CD14-positive monocyte (primary cell): ENCODE results near the gene PRPF19. TPM values are rescaled to one million over a fixed set of nuclear protein-coding genes. Genes with fewer than 3 reads are reported as not detected.

Experiments used
- DNase-seq, 3 donors: peaks; one replicate each; pipeline ENCODE4 v3.0.0-alpha.2; 2011 to 2022
- H2AFZ ChIP-seq: 2 replicates; pipeline ENCODE4 v1.6.0; 2012; ENCODE audit warnings: mild to moderate bottlenecking, low read depth, low read length, inconsistent platforms; ENCODE audit not compliant: insufficient read depth, poor library complexity, severe bottlenecking
- H3K27ac ChIP-seq, 2 donors: 1 replicate in 1 of 2; 2 replicates in 1 of 2; pipeline ENCODE4 v1.5.1; 2012 to 2013; ENCODE audit warnings: low read length in 2 of 2, control low read depth in 1 of 2, inconsistent platforms in 1 of 2, low read depth in 1 of 2, mild to moderate bottlenecking in 1 of 2
- H3K27me3 ChIP-seq, 2 donors: one replicate each; pipeline versions ENCODE4 v1.6.0 to v1.6.1; 2011 to 2013; ENCODE audit warnings: low read length in 2 of 2; ENCODE audit not compliant: control insufficient read depth in 2 of 2, insufficient read depth in 2 of 2
- H3K36me3 ChIP-seq, 2 donors: replicated peaks in 1 of 2; 1 replicate in 1 of 2; 2 replicates in 1 of 2; pipeline versions ENCODE4 v1.5.1 to v1.6.1; 2012 to 2013; ENCODE audit warnings: low read length in 2 of 2, control low read depth in 1 of 2, inconsistent platforms in 1 of 2, mild to moderate bottlenecking in 1 of 2; ENCODE audit not compliant: insufficient read depth in 2 of 2, control insufficient read depth in 1 of 2
- H3K4me1 ChIP-seq, 2 donors: 1 replicate in 1 of 2; 2 replicates in 1 of 2; pipeline versions ENCODE4 v1.5.1 to v1.6.1; 2012 to 2013; ENCODE audit warnings: low read length in 2 of 2, control low read depth in 1 of 2, inconsistent platforms in 1 of 2, mild to moderate bottlenecking in 1 of 2, moderate library complexity in 1 of 2; ENCODE audit not compliant: insufficient read depth in 2 of 2, control insufficient read depth in 1 of 2
- H3K4me2 ChIP-seq: replicated peaks from 2 replicates; pipeline ENCODE3; 2012; ENCODE audit warnings: low read length, moderate library complexity, mild to moderate bottlenecking; ENCODE audit not compliant: poor library complexity, severe bottlenecking; ENCODE audit errors: extremely low read depth
- H3K4me3 ChIP-seq, 3 experiments: fragments of 200-600 bp in 1 of 3; sonication (generic) in 1 of 3; replicated peaks in 1 of 3; 1 replicate in 2 of 3; 2 replicates in 1 of 3; pipeline ENCODE4 v1.5.1; 2011 to 2013; ENCODE audit warnings: low read length in 3 of 3, mild to moderate bottlenecking in 3 of 3, control low read depth in 2 of 3, low read depth in 2 of 3, inconsistent platforms in 1 of 3, moderate library complexity in 1 of 3
- H3K79me2 ChIP-seq: 2 replicates; pipeline ENCODE4 v1.6.0; 2012; ENCODE audit warnings: mild to moderate bottlenecking, control low read depth, inconsistent platforms, low read length, moderate library complexity; ENCODE audit not compliant: insufficient read depth
- H3K9ac ChIP-seq: 2 replicates; pipeline ENCODE4 v1.6.0; 2017; ENCODE audit warnings: low read length, mild to moderate bottlenecking; ENCODE audit not compliant: insufficient read depth, poor library complexity, severe bottlenecking
- H3K9me3 ChIP-seq, 2 donors: replicated peaks in 1 of 2; 1 replicate in 1 of 2; 2 replicates in 1 of 2; pipeline versions ENCODE4 v1.5.1 to v1.6.1; 2012 to 2013; ENCODE audit warnings: low read length in 2 of 2, control low read depth in 1 of 2; ENCODE audit not compliant: control insufficient read depth in 1 of 2, insufficient read depth in 1 of 2
- H4K20me1 ChIP-seq: 2 replicates; pipeline ENCODE4 v1.6.0; 2012; ENCODE audit warnings: mild to moderate bottlenecking, low read length, control low read depth, moderate library complexity; ENCODE audit not compliant: insufficient read depth
- H3K27ac Mint-ChIP-seq, 7 donors: one replicate each; pipeline ENCODE4 v1.8.0; 2020; ENCODE audit warnings: mild to moderate bottlenecking in 7 of 7, mixed read lengths in 7 of 7, moderate library complexity in 6 of 7, inconsistent platforms in 2 of 7
- H3K27me3 Mint-ChIP-seq, 3 donors: one replicate each; pipeline ENCODE4 v1.8.0; 2021 to 2022; ENCODE audit warnings: low read depth in 3 of 3, mild to moderate bottlenecking in 3 of 3, mixed read lengths in 3 of 3, moderate library complexity in 3 of 3, inconsistent platforms in 1 of 3
- H3K36me3 Mint-ChIP-seq, 2 donors: one replicate each; pipeline ENCODE4 v1.8.0; 2020; ENCODE audit warnings: mixed read lengths in 2 of 2, inconsistent platforms in 1 of 2, mild to moderate bottlenecking in 1 of 2
- H3K4me1 Mint-ChIP-seq: one replicate; pipeline ENCODE4 v1.8.0; 2020; ENCODE audit warnings: mild to moderate bottlenecking, mixed read lengths
- H3K4me3 Mint-ChIP-seq, 2 donors: one replicate each; pipeline ENCODE4 v1.8.0; 2020; ENCODE audit warnings: mild to moderate bottlenecking in 2 of 2, mixed read lengths in 2 of 2, moderate library complexity in 1 of 2
- H3K9me3 Mint-ChIP-seq, 7 donors: one replicate each; pipeline ENCODE4 v1.8.0; 2020 to 2022; ENCODE audit warnings: mixed read lengths in 7 of 7, mild to moderate bottlenecking in 6 of 7, moderate library complexity in 6 of 7, inconsistent platforms in 2 of 7
- CTCF ChIP-seq: fragments of 200-600 bp; IDR thresholded peaks from one replicate; pipeline ENCODE4 v1.8.0; 2022; ENCODE audit warnings: antibody characterized with exemption, mild to moderate bottlenecking
- WGBS: methylation state at CpG from one replicate; pipeline ENCODE4 v1.1.5; 2013; ENCODE audit warnings: missing lambda C conversion rate; ENCODE audit not compliant: insufficient coverage; 5-methylcytosine and 5-hydroxymethylcytosine counted together
- intact Hi-C, 2 donors: fragments of 100-400 bp; cut with micrococcal nuclease; formaldehyde crosslinking; loops; one replicate each; pipeline versions ENCODE4 v1.15.0 to v1.15.1; 2023
- polyA plus RNA-seq, 3 donors: library from polyadenylated mRNA; depleted of rRNA in 1 of 3; unstranded in 2 of 3; stranded (reverse) in 1 of 3; fragments of 300-500 nt in 2 of 3; fragments of >200 nt in 1 of 3; fragmentation: Illumina TruSeq in 2 of 3; gene quantifications; 1 replicate in 2 of 3; 2 replicates in 1 of 3; pipeline ENCODE4 v1.2.3, GENCODE V29; 2012 to 2021

The PRPF19 gene
- polyA plus RNA-seq, 3 donors, result 7.8 to 33.2 (median 12.2) TPM

- Histone ChIP-seq H3K4me3 (no peak overlapping the region), H3K9me3 (no peaks in the 10 kb centered on the region), H3K36me3 (peaks cover 52 to 53% of the 10 kb centered on the region in 2 donors), H4K20me1 (peaks cover 77% of the 10 kb centered on the region), H3K9ac (no peak overlapping the region), H2AFZ (no peak overlapping the region), H3K4me2 (no peak overlapping the region), H3K4me1 (no peaks in the 10 kb centered on the region), H3K27ac (no peak overlapping the region), H3K79me2 (no peaks in the 10 kb centered on the region), H3K27me3 (no peaks in the 10 kb centered on the region)
- no peak for TF ChIP-seq CTCF
- peaks cover 3 to 7% (median 7%) of the 10 kb centered on the region in 3 donors for H3K27me3 Mint-ChIP-seq
- 93% methylated on average over 13 of the region's 18 CpGs for WGBS
- peaks cover 0 to 2% (median 0%) of the 10 kb centered on the region in 7 donors for H3K9me3 Mint-ChIP-seq
- intact Hi-C loops, result no loop called here
- no peak overlapping the region for H3K4me3 Mint-ChIP-seq
- H3K4me1 Mint-ChIP-seq, result peaks cover 5% of the 10 kb centered on the region
- H3K36me3 Mint-ChIP-seq, result peaks cover 50 to 54% of the 10 kb centered on the region in 2 donors
- H3K27ac Mint-ChIP-seq, result peak overlapping the region in 1 of 7 donors; percentile 57
- no peak for DNase-seq
Observed at GRCh38 chr11:60936467-60937143, 30.2 kb upstream of the PRPF19 start.

DNA sequence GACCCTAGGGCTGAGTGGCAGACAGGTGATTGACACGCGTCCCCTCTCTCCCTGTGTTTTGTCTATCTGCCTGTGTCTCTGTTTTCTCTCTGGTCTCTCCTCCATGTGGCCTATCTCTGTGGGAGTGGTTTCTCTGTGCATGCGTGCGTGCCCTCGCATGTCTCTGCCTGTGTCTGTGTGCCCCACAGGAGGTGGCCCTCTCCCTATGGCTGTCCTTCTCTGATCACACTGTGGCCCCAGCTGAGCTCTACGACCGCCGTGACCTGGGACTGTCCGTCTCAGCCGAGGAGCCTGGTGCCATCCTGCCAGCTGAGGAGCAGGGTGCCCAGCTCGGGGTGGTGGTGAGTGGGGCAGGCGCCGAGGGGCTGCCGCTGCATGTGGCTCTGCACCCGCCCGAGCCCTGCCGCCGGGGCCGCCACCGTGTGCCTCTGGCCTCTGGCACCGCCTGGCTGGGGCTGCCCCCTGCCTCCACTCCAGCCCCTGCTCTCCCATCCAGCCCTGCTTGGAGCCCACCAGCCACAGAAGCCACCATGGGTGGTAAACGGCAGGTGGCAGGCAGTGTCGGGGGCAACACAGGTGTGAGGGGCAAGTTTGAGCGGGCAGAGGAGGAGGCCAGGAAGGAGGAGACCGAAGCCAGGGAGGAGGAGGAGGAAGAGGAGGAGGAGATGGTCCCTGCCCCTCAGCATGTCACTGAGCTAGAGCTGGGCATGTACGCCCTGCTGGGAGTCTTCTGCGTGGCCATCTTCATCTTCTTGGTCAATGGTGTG is 29.5 kb upstream of the PRPF19 start:
- no peaks in the 10 kb centered on the region for H3K9me3 ChIP-seq
- peaks cover 42 to 47% of the 10 kb centered on the region in 2 donors for H3K36me3 Mint-ChIP-seq
- no peaks in the 10 kb centered on the region for H3K4me1 ChIP-seq
- DNase-seq, result no peak
- H3K4me3 Mint-ChIP-seq, result no peak overlapping the region
- H2AFZ ChIP-seq, result no peak overlapping the region
- peaks cover 44 to 45% of the 10 kb centered on the region in 2 donors for H3K36me3 ChIP-seq
- no peaks in the 10 kb centered on the region for H3K27me3 ChIP-seq
- no peak overlapping the region for H3K9ac ChIP-seq
- H3K79me2 ChIP-seq, result no peaks in the 10 kb centered on the region
- peaks cover 5% of the 10 kb centered on the region for H3K4me1 Mint-ChIP-seq
- WGBS, result 92% methylated on average over 17 of the region's 27 CpGs
- intact Hi-C loops, result no loop called here
- no peak overlapping the region for H3K4me3 ChIP-seq
- H3K4me2 ChIP-seq, result no peak overlapping the region
- no peak overlapping the region for H3K27ac ChIP-seq
- H3K27ac Mint-ChIP-seq, result peak overlapping the region in 4 of 7 donors; percentile 22 to 86 (median 46)
- peaks cover 0 to 2% (median 0%) of the 10 kb centered on the region in 7 donors for H3K9me3 Mint-ChIP-seq
- H3K27me3 Mint-ChIP-seq, result peaks cover 8 to 14% (median 9%) of the 10 kb centered on the region in 3 donors
- H4K20me1 ChIP-seq, result peaks cover 69% of the 10 kb centered on the region
- TF ChIP-seq CTCF, result no peak
